ENCODE measurements around the gene CLCF1.

The CLCF1 gene

DNA sequence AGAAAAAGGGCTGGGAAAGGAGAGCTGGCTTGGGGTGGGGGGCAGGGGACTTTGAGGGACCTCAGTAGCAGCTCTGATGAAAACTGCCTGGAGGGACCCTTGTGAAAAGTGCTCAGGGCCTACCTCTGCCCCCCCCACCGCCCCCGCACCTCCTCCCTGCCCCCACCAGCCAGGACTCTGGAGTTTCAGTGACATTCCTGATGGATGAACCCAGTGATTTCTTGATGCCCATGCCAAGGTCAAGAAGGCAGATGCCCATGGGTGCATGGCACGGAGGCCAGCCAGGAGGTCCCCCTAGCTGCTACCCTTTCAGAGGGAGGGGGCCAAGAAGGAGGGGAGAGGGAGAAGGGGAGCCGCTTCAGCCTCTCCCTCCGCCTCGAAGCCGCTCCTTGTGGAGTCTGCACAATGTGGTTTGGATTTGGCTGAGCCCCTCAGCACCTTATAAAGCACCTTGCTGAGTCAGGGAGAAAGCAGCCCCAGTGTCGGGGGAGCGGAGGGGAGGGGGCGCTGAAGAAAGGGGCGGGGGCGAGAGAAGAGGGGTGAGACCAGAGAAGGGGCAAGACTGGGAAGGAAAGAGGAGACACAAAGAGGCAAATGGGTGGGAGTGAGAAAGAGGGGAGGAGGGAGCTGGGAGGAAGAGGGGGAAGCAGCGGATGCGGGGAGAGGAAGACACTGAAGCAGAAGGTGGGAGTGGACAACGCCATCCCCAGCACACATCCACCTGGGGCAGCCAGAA is 2.1 kb upstream of the CLCF1 start:
- Histone ChIP-seq H3K4me1 (ENCODE audit: control insufficient read depth, low read length) (peaks cover 75% of the 10 kb centered on the region), H3K27me3 (ENCODE audit: control insufficient read depth, low read length) (no peaks in the 10 kb centered on the region), H3K9me2 (replicated peaks; ENCODE audit: control insufficient read depth, low read length) (no peaks in the 10 kb centered on the region), H3K27ac (ENCODE audit: low read depth, low read length) (no peak overlapping the region), H3K4me2 (ENCODE audit: low read length) (peak overlapping the region; percentile 99), H3K79me2 (ENCODE audit: control insufficient read depth, low read length) (peaks cover 37% of the 10 kb centered on the region), H3K9me3 (ENCODE audit: control insufficient read depth, insufficient read depth, low read length) (no peaks in the 10 kb centered on the region), H4K20me1 (ENCODE audit: control insufficient read depth, insufficient read depth, low read depth, low read length) (peaks cover 9% of the 10 kb centered on the region), H3F3A (ENCODE audit: control insufficient read depth, insufficient read depth) (peaks cover 5% of the 10 kb centered on the region; the same call in 1 of the 2 replicates), H3K36me3 (ENCODE audit: control insufficient read depth, low read length) (peaks cover 4% of the 10 kb centered on the region; the same call in 1 of the 2 replicates), H3K4me3 (ENCODE audit: low read length) (peak overlapping the region; percentile 37)
- TF ChIP-seq, protein P1, sequence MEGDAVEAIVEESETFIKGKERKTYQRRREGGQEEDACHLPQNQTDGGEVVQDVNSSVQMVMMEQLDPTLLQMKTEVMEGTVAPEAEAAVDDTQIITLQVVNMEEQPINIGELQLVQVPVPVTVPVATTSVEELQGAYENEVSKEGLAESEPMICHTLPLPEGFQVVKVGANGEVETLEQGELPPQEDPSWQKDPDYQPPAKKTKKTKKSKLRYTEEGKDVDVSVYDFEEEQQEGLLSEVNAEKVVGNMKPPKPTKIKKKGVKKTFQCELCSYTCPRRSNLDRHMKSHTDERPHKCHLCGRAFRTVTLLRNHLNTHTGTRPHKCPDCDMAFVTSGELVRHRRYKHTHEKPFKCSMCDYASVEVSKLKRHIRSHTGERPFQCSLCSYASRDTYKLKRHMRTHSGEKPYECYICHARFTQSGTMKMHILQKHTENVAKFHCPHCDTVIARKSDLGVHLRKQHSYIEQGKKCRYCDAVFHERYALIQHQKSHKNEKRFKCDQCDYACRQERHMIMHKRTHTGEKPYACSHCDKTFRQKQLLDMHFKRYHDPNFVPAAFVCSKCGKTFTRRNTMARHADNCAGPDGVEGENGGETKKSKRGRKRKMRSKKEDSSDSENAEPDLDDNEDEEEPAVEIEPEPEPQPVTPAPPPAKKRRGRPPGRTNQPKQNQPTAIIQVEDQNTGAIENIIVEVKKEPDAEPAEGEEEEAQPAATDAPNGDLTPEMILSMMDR (IDR thresholded peaks at IDR 0.05; ENCODE audit: low read depth, low read length, poor library complexity, severe bottlenecking): no peak
- TF ChIP-seq EZH2phosphoT487 (IDR thresholded peaks at IDR 0.05; ENCODE audit: borderline replicate concordance, low read length): no peak

DNA sequence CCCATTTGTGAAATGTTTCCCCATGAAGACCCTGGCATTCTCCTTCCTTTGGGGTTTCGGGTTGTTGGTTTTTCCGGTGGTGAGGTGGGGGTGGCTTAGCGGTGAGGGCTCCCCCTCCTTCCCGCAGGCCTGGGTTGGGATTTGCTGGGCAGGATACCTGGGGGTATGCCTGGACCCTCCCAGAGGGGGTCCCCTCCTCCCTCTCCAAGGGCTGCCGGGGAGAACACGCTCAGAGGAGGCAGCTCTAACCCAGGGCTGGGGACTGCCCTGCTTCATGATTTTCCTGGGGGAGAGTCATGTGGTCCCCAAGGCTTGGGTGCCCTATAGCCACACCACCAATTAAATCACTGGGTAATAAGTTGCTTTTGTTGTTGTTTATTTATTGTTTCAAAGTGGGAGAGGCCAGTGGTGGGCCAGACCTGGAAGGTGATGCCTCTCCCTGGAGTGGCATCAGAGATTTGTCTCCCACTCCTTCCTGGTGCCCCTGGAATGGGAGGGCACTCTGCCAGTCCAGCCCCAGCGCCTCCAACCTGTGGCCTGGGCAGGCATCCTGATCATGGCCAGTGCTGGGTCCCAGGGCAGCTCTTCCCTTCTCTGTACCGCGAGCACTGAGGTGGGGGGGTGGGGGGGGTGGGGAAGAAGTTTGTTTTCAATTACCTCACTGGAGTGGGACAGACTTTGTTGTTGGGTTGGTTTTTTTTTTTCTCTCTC is 1.3 kb upstream of the CLCF1 start:
- peaks cover 4% of the 10 kb centered on the region; the same call in 1 of the 2 replicates for H3K36me3 ChIP-seq (ENCODE audit: control insufficient read depth, low read length)
- H3K27ac ChIP-seq (ENCODE audit: low read depth, low read length): peak overlapping the region; percentile 86
- peak overlapping the region; percentile 99 for H3K4me2 ChIP-seq (ENCODE audit: low read length)
- no peaks in the 10 kb centered on the region for H3K27me3 ChIP-seq (ENCODE audit: control insufficient read depth, low read length)
- TF ChIP-seq EZH2phosphoT487 (IDR thresholded peaks at IDR 0.05; ENCODE audit: borderline replicate concordance, low read length): no peak
- TF ChIP-seq, protein P1 (IDR thresholded peaks at IDR 0.05; ENCODE audit: low read depth, low read length, poor library complexity, severe bottlenecking): no peak
- H3K9me2 ChIP-seq (replicated peaks; ENCODE audit: control insufficient read depth, low read length): no peaks in the 10 kb centered on the region
- peaks cover 45% of the 10 kb centered on the region for H3K79me2 ChIP-seq (ENCODE audit: control insufficient read depth, low read length)
- H3K4me1 ChIP-seq (ENCODE audit: control insufficient read depth, low read length): peaks cover 79% of the 10 kb centered on the region
- peaks cover 11% of the 10 kb centered on the region for H4K20me1 ChIP-seq (ENCODE audit: control insufficient read depth, insufficient read depth, low read depth, low read length)
- no peaks in the 10 kb centered on the region for H3K9me3 ChIP-seq (ENCODE audit: control insufficient read depth, insufficient read depth, low read length)
- peak overlapping the region; percentile 96 for H3K4me3 ChIP-seq (ENCODE audit: low read length)
- peaks cover 5% of the 10 kb centered on the region; the same call in 1 of the 2 replicates for H3F3A ChIP-seq (ENCODE audit: control insufficient read depth, insufficient read depth)

DNA sequence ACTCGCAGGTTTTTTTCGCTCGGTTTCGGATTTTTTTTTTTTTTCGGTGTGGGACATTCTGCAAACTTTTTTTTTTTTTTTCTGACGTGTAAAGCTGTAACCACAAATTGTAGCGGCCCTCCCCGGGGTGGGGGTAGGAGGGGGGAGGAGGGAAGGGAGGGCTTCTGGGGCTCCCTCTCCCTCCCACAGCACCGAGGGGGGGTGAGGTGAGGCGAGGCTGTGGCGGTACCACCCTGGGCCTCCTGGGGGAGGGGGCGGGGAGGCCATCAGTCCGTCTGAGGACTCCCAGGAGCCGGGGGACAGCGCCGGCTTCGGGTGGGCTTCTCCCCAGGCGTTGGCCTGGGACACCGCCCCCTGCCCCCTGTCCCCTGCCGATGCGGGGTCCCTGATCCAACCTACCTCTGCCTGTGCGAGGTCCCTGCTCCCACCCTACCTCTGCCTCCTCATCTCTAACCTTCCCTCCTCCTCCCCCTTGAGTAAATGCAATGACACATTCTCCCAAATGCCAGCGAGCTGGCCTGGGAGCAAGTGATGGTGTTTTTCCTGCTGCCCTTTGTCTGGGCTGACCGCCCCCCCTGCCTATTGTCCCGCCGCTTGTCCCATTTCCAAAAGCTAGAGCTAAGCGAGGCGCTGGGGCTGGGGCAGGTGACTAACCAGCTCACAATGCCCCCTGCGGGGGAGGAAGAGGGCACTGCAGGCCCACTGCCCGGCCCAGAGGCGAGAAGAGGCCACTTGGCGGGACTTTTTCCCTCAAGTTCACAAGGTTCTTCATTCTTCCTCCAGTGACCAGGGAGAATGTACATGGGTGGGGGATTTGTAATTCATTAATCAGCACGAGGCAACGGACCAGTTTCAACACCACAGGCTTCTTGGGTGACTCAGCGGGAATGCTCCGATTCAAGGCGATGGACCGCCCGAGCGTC is 511 bp upstream of the CLCF1 start:
- Histone ChIP-seq H3F3A (ENCODE audit: control insufficient read depth, insufficient read depth) (peaks cover 5% of the 10 kb centered on the region; the same call in 1 of the 2 replicates), H3K27me3 (ENCODE audit: control insufficient read depth, low read length) (no peaks in the 10 kb centered on the region), H3K79me2 (ENCODE audit: control insufficient read depth, low read length) (peaks cover 53% of the 10 kb centered on the region), H3K4me2 (ENCODE audit: low read length) (peak overlapping the region; percentile 99), H3K9me3 (ENCODE audit: control insufficient read depth, insufficient read depth, low read length) (no peaks in the 10 kb centered on the region), H4K20me1 (ENCODE audit: control insufficient read depth, insufficient read depth, low read depth, low read length) (peaks cover 15% of the 10 kb centered on the region), H3K4me1 (ENCODE audit: control insufficient read depth, low read length) (peaks cover 79% of the 10 kb centered on the region), H3K36me3 (ENCODE audit: control insufficient read depth, low read length) (peaks cover 10% of the 10 kb centered on the region), H3K9me2 (replicated peaks; ENCODE audit: control insufficient read depth, low read length) (no peaks in the 10 kb centered on the region), H3K4me3 (ENCODE audit: low read length) (peak overlapping the region; percentile 96), H3K27ac (ENCODE audit: low read depth, low read length) (peak overlapping the region; percentile 86)
- TF ChIP-seq EZH2phosphoT487 (IDR thresholded peaks at IDR 0.05; ENCODE audit: borderline replicate concordance, low read length): no peak
- TF ChIP-seq, protein P1 (IDR thresholded peaks at IDR 0.05; ENCODE audit: low read depth, low read length, poor library complexity, severe bottlenecking): peak; percentile 78
